ENCODE measurements around the gene VWA7.

The VWA7 gene

DNA sequence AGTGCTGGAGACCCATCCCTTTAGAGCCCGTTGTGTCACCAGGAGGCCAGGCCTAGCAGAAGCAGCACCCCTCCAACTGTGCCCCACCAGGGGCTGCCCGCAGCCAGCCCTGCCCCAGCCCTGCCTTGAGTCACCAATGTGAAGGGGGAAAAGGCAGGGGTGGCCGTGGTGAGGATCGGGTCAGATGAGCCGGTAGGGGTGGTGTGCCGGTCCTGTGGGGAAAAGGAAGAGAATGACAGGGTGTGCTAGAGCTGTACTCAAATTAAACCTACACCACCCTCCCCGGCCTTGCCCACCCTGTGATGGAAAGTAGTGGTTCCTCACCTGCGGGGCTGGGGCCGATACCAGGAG lies 11.6 kb downstream of the VWA7 start:
- H3K4me2 ChIP-seq (ENCODE audit: insufficient read depth, low read length) = no peak overlapping the region
- H3K27ac ChIP-seq (ENCODE audit: low read length) = no peak overlapping the region
- peaks cover 38% of the 10 kb centered on the region for H3K36me3 ChIP-seq (ENCODE audit: insufficient read depth, low read length)
- peaks cover 4% of the 10 kb centered on the region; the same call in 1 of the 2 replicates for H4K20me1 ChIP-seq (ENCODE audit: insufficient read depth, low read length)
- H3K79me2 ChIP-seq (ENCODE audit: insufficient read depth, low read length) = no peaks in the 10 kb centered on the region
- H2AFZ ChIP-seq (ENCODE audit: low read depth, low read length) = no peak overlapping the region
- H3K27me3 ChIP-seq (ENCODE audit: insufficient read depth, low read length, poor library complexity) = no peaks in the 10 kb centered on the region
- no peak overlapping the region for H3K9ac ChIP-seq (ENCODE audit: low read depth, low read length)
- DNase-seq (no peak), ATAC-seq (ENCODE audit: insufficient read depth, low read depth) (0 out of 3 replicates have a peak, but pooled peaks have one; percentile 8)
- H3K9me3 ChIP-seq (ENCODE audit: insufficient read depth, low read length, severe bottlenecking) = no peaks in the 10 kb centered on the region
- no peak overlapping the region for H3K4me3 ChIP-seq (ENCODE audit: low read depth in 1 of 2, low read length in 2 of 2)
- TF ChIP-seq, protein P1, sequence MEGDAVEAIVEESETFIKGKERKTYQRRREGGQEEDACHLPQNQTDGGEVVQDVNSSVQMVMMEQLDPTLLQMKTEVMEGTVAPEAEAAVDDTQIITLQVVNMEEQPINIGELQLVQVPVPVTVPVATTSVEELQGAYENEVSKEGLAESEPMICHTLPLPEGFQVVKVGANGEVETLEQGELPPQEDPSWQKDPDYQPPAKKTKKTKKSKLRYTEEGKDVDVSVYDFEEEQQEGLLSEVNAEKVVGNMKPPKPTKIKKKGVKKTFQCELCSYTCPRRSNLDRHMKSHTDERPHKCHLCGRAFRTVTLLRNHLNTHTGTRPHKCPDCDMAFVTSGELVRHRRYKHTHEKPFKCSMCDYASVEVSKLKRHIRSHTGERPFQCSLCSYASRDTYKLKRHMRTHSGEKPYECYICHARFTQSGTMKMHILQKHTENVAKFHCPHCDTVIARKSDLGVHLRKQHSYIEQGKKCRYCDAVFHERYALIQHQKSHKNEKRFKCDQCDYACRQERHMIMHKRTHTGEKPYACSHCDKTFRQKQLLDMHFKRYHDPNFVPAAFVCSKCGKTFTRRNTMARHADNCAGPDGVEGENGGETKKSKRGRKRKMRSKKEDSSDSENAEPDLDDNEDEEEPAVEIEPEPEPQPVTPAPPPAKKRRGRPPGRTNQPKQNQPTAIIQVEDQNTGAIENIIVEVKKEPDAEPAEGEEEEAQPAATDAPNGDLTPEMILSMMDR (IDR thresholded peaks at IDR 0.05; ENCODE audit: borderline replicate concordance, extremely low read depth, low read length, poor library complexity, severe bottlenecking) = no peak
- no peak for TF ChIP-seq EZH2 (IDR thresholded peaks at IDR 0.05; ENCODE audit: borderline replicate concordance, low read depth, low read length, severe bottlenecking)
- H3K4me1 ChIP-seq (ENCODE audit: insufficient read depth, low read length) = no peaks in the 10 kb centered on the region

DNA sequence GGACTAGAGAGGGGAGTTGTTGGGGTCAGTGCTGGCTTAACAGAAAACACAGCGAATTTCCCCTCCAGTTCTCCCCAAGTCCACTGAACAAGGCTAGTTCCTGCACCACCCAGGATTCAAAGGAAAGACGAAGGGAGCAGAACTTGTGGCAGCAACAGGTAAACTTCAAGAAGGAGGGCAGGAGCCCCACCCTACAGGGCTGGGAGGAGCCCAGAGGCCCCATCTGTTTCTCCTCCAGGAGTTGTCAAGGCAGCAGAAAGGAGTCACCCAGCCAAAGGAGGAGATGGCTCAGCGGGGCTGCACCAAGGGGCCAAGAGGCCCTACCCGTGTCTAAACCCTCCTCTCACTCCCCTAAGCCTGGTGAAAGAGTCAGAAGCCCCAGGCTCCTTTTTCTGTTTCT lies 12.9 kb downstream of the VWA7 start:
- no peak for DNase-seq
- H3K9me3 ChIP-seq (ENCODE audit: insufficient read depth, low read length, severe bottlenecking) = no peaks in the 10 kb centered on the region
- TF ChIP-seq, protein P1 (IDR thresholded peaks at IDR 0.05; ENCODE audit: borderline replicate concordance, extremely low read depth, low read length, poor library complexity, severe bottlenecking) = no peak
- no peak for TF ChIP-seq EZH2 (IDR thresholded peaks at IDR 0.05; ENCODE audit: borderline replicate concordance, low read depth, low read length, severe bottlenecking)
- no peak overlapping the region for H3K9ac ChIP-seq (ENCODE audit: low read depth, low read length)
- H3K79me2 ChIP-seq (ENCODE audit: insufficient read depth, low read length) = no peaks in the 10 kb centered on the region
- no peak overlapping the region for H3K4me3 ChIP-seq (ENCODE audit: low read depth in 1 of 2, low read length in 2 of 2)
- H3K4me1 ChIP-seq (ENCODE audit: insufficient read depth, low read length) = no peaks in the 10 kb centered on the region
- peaks cover 51% of the 10 kb centered on the region for H3K36me3 ChIP-seq (ENCODE audit: insufficient read depth, low read length)
- H4K20me1 ChIP-seq (ENCODE audit: insufficient read depth, low read length) = peaks cover 4% of the 10 kb centered on the region; the same call in 1 of the 2 replicates
- no peak overlapping the region for H3K27ac ChIP-seq (ENCODE audit: low read length)
- H2AFZ ChIP-seq (ENCODE audit: low read depth, low read length) = no peak overlapping the region
- no peak overlapping the region for H3K4me2 ChIP-seq (ENCODE audit: insufficient read depth, low read length)
- ATAC-seq (ENCODE audit: insufficient read depth, low read depth) = no peak
- no peaks in the 10 kb centered on the region for H3K27me3 ChIP-seq (ENCODE audit: insufficient read depth, low read length, poor library complexity)

DNA sequence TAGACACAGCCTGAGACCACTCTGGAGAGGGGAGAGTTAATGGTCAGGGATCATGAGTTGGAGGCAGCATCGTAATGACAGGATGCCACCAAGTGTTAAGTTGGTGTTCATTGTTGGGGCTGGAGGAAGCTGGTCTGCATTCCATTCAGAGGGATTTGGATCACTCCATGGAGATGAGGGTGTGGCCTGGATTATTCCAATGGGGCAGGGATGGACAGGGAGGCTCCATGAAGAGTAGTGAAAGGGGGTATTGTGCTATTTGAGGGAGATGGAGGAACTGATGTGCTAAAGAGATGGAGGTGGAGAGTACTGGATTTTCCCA lies 13.5 kb downstream of the VWA7 start:
- DNase-seq (no peak), ATAC-seq (ENCODE audit: insufficient read depth, low read depth) (no peak)
- H3K9me3 ChIP-seq (ENCODE audit: insufficient read depth, low read length, severe bottlenecking) = no peaks in the 10 kb centered on the region
- no peaks in the 10 kb centered on the region for H3K4me1 ChIP-seq (ENCODE audit: insufficient read depth, low read length)
- H3K79me2 ChIP-seq (ENCODE audit: insufficient read depth, low read length) = no peaks in the 10 kb centered on the region
- no peaks in the 10 kb centered on the region for H3K27me3 ChIP-seq (ENCODE audit: insufficient read depth, low read length, poor library complexity)
- no peak overlapping the region for H2AFZ ChIP-seq (ENCODE audit: low read depth, low read length)
- H3K9ac ChIP-seq (ENCODE audit: low read depth, low read length) = no peak overlapping the region
- no peak overlapping the region for H3K27ac ChIP-seq (ENCODE audit: low read length)
- H3K36me3 ChIP-seq (ENCODE audit: insufficient read depth, low read length) = peaks cover 58% of the 10 kb centered on the region
- no peak overlapping the region for H3K4me3 ChIP-seq (ENCODE audit: low read depth in 1 of 2, low read length in 2 of 2)
- H4K20me1 ChIP-seq (ENCODE audit: insufficient read depth, low read length) = peaks cover 4% of the 10 kb centered on the region; the same call in 1 of the 2 replicates
- no peak overlapping the region for H3K4me2 ChIP-seq (ENCODE audit: insufficient read depth, low read length)
- TF ChIP-seq, protein P1 (IDR thresholded peaks at IDR 0.05; ENCODE audit: borderline replicate concordance, extremely low read depth, low read length, poor library complexity, severe bottlenecking) = no peak
- no peak for TF ChIP-seq EZH2 (IDR thresholded peaks at IDR 0.05; ENCODE audit: borderline replicate concordance, low read depth, low read length, severe bottlenecking)

Data from DND-41 (cell line).